PFSK-1 (cell line): Measurements from ENCODE around the gene CYTH4.

Experiments
- POLR2AphosphoS5 ChIP-seq: IDR thresholded peaks from 2 replicates; pipeline ENCODE4 v1.6.1; 2012; ENCODE audit warnings: low read depth, mild to moderate bottlenecking, control low read depth, low read length, moderate library complexity
- TAF1 ChIP-seq: IDR thresholded peaks from 2 replicates; pipeline ENCODE4 v1.6.1; 2012; ENCODE audit warnings: low read length, control low read depth, borderline replicate concordance; ENCODE audit not compliant: insufficient read depth
- TF ChIP-seq, protein P1 (sequence below), 2 experiments: IDR thresholded peaks; 2 replicates each; pipeline versions ENCODE4 v1.6.1 to v1.8.0; 2011 to 2012; ENCODE audit warnings: low read depth in 2 of 2, low read length in 2 of 2, control low read depth in 1 of 2, inconsistent platforms in 1 of 2, mild to moderate bottlenecking in 1 of 2, moderate library complexity in 1 of 2; ENCODE audit not compliant: insufficient read depth in 1 of 2

DNA sequence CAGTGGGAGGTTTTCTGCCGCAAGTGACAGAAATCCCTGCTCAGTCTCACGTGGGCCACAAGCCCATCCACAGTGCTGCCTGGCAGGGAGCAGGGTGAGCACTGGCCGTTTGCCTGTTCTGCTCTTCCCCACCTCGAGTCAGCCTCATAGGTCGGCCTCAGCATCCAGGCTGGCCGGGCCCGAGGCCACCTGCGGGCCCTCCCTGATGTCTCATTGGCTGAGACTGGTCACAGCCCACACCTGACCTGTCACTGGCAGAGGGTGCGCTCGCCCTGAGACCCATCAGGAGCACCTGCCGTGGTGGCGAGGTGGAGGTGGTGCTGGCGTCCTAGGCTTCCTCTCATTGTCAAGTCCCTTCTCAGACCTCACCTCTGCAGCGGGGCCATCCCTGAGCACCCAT lies 72.9 kb downstream of the CYTH4 start:
- TF ChIP-seq POLR2AphosphoS5 (no peak), TAF1 (no peak)
- TF ChIP-seq, protein P1, sequence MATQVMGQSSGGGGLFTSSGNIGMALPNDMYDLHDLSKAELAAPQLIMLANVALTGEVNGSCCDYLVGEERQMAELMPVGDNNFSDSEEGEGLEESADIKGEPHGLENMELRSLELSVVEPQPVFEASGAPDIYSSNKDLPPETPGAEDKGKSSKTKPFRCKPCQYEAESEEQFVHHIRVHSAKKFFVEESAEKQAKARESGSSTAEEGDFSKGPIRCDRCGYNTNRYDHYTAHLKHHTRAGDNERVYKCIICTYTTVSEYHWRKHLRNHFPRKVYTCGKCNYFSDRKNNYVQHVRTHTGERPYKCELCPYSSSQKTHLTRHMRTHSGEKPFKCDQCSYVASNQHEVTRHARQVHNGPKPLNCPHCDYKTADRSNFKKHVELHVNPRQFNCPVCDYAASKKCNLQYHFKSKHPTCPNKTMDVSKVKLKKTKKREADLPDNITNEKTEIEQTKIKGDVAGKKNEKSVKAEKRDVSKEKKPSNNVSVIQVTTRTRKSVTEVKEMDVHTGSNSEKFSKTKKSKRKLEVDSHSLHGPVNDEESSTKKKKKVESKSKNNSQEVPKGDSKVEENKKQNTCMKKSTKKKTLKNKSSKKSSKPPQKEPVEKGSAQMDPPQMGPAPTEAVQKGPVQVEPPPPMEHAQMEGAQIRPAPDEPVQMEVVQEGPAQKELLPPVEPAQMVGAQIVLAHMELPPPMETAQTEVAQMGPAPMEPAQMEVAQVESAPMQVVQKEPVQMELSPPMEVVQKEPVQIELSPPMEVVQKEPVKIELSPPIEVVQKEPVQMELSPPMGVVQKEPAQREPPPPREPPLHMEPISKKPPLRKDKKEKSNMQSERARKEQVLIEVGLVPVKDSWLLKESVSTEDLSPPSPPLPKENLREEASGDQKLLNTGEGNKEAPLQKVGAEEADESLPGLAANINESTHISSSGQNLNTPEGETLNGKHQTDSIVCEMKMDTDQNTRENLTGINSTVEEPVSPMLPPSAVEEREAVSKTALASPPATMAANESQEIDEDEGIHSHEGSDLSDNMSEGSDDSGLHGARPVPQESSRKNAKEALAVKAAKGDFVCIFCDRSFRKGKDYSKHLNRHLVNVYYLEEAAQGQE (IDR thresholded peaks at IDR 0.05; ENCODE audit: insufficient read depth in 1 of 2, low read depth in 2 of 2, low read length in 2 of 2), result no peak
